Retinal pigment epithelial cell (primary cell): ENCODE measurements around the gene HDHD5.
A peak's percentile ranks its signal among the peaks of the same experiment; 100 is the strongest.

Experiments used
- DNase-seq: peaks from one replicate; pipeline ENCODE4 v3.0.0-alpha.2; 2010; ENCODE audit warnings: low read depth
- H3K4me3 ChIP-seq: 2 replicates; pipeline ENCODE4 v1.5.1; 2011; ENCODE audit warnings: mild to moderate bottlenecking, low read length, control low read depth, moderate library complexity
- TF ChIP-seq, protein P1 (sequence below): conservative IDR thresholded peaks from 2 replicates; pipeline ENCODE4 v1.5.1; 2011; ENCODE audit warnings: low read depth, low read length, control low read depth, inconsistent platforms

HDHD5 gene

DNA sequence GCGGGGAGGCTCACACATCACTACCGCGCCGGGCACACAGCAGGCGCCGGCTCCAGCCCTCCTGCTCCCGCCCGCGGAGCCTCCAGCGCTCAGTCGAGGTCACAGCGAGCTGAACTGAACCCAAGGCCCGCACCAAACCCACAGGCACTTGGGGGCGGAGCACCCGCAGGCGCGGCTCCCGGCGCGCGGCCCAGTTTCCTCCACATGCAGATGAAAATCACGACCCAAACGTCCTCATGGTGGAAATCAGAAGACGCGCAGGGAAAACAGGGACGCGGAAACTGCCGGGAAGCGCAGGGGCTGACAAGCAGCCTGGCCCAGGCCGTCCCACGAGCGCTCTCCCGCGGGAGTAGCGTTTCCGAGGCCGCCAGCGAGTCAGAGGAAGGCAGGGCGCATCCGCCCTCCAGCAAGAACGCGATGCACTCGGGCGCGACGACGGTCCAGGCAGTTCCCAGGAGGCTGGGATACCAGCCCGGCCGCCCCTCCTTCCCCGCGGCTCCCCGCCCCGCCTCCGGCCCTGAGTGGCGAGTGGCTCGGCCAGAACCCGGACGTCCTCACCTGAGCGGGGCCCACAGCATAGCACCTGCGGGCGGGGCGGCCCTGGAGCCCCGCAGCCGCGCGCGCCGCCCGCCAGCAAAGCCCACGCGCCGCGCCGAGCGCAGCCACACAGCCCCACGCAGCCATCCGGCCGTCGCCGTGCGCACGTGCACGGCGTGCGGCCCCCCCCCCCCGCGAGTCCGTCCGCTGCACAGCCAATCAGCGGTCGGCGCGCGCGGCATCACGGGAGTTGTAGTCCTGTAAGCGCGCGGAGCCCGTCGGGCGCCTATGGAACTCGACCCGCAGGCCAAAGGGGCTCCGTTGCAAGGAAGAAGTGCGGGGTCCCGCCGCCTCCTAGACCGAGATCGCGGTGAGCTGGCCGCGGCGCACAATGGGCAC is at the start of gene HDHD5:
Gene HDHD5 (minus strand): TSS at position 710 of the 936 bp plus-strand sequence. CDS start 26 bp downstream, at position 684.
- peak; percentile 36 for DNase-seq
- TF ChIP-seq, protein P1, sequence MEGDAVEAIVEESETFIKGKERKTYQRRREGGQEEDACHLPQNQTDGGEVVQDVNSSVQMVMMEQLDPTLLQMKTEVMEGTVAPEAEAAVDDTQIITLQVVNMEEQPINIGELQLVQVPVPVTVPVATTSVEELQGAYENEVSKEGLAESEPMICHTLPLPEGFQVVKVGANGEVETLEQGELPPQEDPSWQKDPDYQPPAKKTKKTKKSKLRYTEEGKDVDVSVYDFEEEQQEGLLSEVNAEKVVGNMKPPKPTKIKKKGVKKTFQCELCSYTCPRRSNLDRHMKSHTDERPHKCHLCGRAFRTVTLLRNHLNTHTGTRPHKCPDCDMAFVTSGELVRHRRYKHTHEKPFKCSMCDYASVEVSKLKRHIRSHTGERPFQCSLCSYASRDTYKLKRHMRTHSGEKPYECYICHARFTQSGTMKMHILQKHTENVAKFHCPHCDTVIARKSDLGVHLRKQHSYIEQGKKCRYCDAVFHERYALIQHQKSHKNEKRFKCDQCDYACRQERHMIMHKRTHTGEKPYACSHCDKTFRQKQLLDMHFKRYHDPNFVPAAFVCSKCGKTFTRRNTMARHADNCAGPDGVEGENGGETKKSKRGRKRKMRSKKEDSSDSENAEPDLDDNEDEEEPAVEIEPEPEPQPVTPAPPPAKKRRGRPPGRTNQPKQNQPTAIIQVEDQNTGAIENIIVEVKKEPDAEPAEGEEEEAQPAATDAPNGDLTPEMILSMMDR = no peak
- peak within 1 kb of the TSS; percentile 71 for H3K4me3 ChIP-seq

DNA sequence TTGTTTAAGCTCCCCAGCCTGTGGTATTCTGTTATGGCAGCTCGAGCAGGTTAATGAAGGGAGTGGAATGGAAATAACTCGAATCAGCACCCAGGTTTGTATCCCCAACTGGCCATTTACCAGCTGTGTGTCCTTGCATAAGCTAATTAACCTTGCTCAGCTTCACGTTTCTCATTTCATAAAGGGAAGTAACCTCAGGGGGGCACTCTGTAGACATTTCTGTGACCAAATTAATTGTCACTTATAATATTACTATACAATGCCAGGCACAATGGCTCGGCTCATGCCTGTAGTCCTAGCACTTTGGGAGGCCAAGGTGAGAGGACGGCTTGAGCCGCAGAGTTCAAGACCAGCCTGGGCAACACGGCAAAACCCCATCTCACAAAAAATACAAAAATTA is 46.4 kb upstream of the HDHD5 start:
- no peak overlapping the region for H3K4me3 ChIP-seq
- no peak for DNase-seq
- TF ChIP-seq, protein P1 = peak; percentile 9

DNA sequence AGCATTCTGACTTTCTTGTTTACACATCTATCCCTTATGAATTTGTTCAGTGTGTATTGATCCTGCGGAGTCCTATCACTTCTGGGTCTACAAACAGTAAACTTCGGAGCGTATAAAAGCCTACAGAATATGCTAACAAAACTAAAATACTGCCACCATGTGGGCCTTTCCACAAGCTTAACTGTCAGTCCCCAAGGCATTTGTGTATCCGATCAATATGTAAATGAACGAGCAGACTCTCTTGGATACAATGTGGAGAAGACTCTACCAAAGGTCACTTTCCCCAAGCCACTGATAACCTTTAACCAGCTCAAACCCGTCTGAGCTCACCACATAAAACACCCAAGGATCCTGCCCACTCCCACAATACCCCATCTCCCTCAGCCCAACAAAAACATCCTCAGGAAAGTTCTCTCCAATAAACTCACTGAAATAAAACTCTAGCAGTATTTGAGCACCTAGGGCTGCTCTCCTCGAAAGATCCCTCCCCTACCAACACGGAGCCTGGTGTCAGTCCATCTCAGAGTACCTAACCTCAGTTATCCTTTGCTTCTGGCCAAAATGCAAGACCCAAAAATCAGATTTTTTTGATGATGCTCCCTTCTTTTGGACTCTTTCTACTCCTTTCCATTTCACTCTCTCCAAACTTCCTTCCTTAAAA is 42.3 kb upstream of the HDHD5 start:
- H3K4me3 ChIP-seq = no peak overlapping the region
- no peak for DNase-seq
- TF ChIP-seq, protein P1 = no peak

GRCh38 chr22:17199003-17199731 is 40.1 kb upstream of the HDHD5 start:
- no peak for DNase-seq
- peak overlapping the region; percentile 45 for H3K4me3 ChIP-seq
- TF ChIP-seq, protein P1 = no peak

DNA sequence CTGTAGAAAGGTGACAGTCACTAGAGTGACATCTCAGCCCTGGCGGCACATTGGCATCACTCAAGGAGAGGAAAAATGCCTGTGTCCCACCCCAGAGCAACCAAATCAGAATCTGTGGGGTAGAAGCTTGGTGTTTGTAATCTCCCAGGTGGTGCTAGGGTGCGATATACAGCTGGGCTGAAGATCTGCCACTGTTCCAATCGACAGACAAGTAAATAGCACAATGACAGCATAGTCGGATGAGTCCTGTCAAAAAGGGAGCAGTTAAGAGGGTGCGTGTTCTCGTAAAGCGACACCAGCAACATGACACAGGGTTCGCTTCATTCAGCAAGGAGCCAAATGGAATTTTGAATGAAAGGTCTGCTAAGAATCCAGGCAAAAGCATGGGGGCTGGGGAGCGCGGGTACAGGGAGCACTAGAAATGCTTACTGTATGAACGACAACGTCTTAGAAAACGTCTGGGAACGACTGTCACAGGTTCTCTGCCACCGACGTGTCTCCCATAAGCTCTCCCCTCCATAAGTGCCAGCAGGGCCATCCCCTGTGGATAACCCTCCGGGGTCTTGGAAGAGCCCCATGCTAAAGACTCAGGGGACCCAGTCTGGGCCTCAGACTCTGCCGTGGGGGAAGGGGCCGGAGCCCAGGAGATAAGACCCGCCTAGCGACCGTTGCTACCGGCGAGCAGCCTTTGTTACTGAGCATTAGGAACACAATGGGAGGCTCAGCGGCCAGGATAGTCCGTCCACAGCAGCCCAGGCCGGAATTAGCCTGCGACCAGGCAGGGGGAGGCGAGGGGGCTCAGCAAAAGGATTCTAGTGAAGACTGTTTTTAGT is 39.3 kb upstream of the HDHD5 start:
- no peak for DNase-seq
- peak overlapping the region; percentile 45 for H3K4me3 ChIP-seq
- TF ChIP-seq, protein P1 = no peak

- TF ChIP-seq, protein P1 = no peak
- H3K4me3 ChIP-seq = no peak overlapping the region
- no peak for DNase-seq
Measured at GRCh38 chr22:17194213-17194612, 35.1 kb upstream of the HDHD5 start.
